Stimulated activated CD4-positive, alpha-beta T cell treated with anti-CD3 and anti-CD28 coated beads, Interleukin-2, amount 100 ng/mL, for 48 hours (primary cell): ENCODE data around the gene ZBTB1.

Source experiments
- DNase-seq, 2 donors: peaks; one replicate each; pipeline ENCODE4 v3.0.0-alpha.2; 2020

Gene ZBTB1

DNA sequence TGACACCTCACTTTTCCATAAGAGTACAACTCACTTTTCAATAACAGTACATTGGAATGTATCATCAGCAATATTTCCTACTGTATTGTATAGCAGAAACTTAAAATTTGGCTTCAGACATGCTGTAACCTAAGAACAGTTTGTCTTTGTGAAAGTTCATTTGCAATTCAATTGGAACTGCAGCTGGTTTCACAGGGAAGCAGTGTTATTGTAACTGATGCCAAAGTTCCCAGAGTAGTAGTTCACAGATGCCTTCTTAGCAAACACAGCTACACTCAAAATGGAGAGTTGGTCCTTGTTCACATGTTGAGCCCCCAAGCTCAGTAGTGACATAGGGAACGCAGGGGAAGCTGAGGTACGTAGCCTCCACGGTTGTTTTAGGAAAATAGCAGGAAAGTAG, 68.5 kb downstream of the ZBTB1 start:
- DNase-seq, result no peak
